ENCODE measurements around the gene OTOF.

DNA sequence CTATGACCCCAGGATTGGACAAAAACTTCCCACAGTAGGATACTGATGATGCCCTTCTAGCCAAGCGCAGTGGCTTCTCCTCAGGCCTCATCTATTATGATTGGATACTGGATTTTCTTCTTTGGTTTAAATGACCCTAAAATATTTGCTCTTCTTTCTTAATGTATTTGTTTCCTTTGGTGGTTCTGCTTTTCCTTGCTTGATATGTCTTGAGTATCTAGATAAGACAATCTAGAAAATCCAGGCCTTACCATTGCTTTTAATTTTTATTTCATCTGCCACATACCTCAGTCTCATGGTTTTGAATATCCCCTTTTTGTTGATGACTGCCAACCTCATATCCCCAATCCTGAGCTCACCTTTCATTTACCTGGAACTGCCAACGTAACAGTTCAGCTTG, 35.6 kb downstream of the OTOF start:
- no peak for TF ChIP-seq TBP (optimal IDR thresholded peaks at IDR 0.05; ENCODE audit: low read depth, low read length)
- no peak for TF ChIP-seq TAF1 (IDR thresholded peaks at IDR 0.05; ENCODE audit: control insufficient read depth, extremely low read depth, insufficient read depth, low read length, severe bottlenecking)
- no peak for TF ChIP-seq MTA3 (IDR thresholded peaks at IDR 0.05; ENCODE audit: borderline replicate concordance)
- no peak for TF ChIP-seq ATF7 (IDR thresholded peaks at IDR 0.05)
- TF ChIP-seq, protein P1, sequence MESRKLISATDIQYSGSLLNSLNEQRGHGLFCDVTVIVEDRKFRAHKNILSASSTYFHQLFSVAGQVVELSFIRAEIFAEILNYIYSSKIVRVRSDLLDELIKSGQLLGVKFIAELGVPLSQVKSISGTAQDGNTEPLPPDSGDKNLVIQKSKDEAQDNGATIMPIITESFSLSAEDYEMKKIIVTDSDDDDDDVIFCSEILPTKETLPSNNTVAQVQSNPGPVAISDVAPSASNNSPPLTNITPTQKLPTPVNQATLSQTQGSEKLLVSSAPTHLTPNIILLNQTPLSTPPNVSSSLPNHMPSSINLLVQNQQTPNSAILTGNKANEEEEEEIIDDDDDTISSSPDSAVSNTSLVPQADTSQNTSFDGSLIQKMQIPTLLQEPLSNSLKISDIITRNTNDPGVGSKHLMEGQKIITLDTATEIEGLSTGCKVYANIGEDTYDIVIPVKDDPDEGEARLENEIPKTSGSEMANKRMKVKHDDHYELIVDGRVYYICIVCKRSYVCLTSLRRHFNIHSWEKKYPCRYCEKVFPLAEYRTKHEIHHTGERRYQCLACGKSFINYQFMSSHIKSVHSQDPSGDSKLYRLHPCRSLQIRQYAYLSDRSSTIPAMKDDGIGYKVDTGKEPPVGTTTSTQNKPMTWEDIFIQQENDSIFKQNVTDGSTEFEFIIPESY (CRISPR knock-in tag; IDR thresholded peaks at IDR 0.05) = no peak
- TF ChIP-seq POLR2AphosphoS5 (IDR thresholded peaks at IDR 0.05; ENCODE audit: control insufficient read depth, insufficient read depth, low read depth, low read length) = no peak
- no peak for TF ChIP-seq ZBTB34 (CRISPR knock-in tag; IDR thresholded peaks at IDR 0.05)
- TF ChIP-seq, protein P2, sequence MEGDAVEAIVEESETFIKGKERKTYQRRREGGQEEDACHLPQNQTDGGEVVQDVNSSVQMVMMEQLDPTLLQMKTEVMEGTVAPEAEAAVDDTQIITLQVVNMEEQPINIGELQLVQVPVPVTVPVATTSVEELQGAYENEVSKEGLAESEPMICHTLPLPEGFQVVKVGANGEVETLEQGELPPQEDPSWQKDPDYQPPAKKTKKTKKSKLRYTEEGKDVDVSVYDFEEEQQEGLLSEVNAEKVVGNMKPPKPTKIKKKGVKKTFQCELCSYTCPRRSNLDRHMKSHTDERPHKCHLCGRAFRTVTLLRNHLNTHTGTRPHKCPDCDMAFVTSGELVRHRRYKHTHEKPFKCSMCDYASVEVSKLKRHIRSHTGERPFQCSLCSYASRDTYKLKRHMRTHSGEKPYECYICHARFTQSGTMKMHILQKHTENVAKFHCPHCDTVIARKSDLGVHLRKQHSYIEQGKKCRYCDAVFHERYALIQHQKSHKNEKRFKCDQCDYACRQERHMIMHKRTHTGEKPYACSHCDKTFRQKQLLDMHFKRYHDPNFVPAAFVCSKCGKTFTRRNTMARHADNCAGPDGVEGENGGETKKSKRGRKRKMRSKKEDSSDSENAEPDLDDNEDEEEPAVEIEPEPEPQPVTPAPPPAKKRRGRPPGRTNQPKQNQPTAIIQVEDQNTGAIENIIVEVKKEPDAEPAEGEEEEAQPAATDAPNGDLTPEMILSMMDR (IDR thresholded peaks at IDR 0.05 in 2 of 3, conservative IDR thresholded peaks at IDR 0.05 in 1 of 3; ENCODE audit: insufficient read depth in 2 of 3, low read depth in 1 of 3, low read length in 3 of 3) = no peak
- no peak for TF ChIP-seq FOSL1 (tag; conservative IDR thresholded peaks at IDR 0.05)
- TF ChIP-seq HNRNPK (IDR thresholded peaks at IDR 0.05; ENCODE audit: low read depth, low read length, poor library complexity, severe bottlenecking) = no peak
- TF ChIP-seq BHLHE40 (IDR thresholded peaks at IDR 0.05; ENCODE audit: low read length) = no peak
- no peak for TF ChIP-seq ZBTB11 (CRISPR knock-in tag; IDR thresholded peaks at IDR 0.05)
